Kidney glomerular epithelial cell (primary cell): Measurements from ENCODE around the gene FRG2C.
"Not testable (repeated sequence)": the region's sequence is repeated elsewhere in the genome, so short reads cannot be mapped to it uniquely, and the experiment has no call there.

ENCODE experiments used
- DNase-seq: peaks from one replicate; lab custom pipeline; 2025; lab: John Stamatoyannopoulos, UW

The FRG2C gene

DNA sequence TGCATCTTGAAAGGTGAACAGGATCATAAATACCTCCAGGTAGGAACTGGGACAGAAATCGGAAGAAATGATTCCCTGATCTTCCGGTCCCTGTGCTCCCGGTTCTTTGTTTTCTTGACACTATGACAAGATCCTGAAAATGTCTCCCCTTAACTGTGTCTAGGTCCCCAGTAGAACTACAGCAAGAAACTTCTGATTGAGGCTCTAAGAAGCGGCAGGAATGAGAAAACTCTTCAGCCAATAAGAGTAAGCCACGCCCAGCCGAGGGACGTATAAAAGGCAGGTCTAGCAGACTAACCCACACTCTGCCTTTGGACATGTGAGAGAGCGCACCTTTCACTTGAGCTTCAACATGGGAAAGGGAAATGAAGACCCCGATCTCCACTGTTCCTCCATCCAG, at the start of gene FRG2C:
FRG2C (plus strand) TSS at position 301 of the 400 bp plus-strand sequence; CDS start at position 353, 52 bp downstream.
- not testable (repeated sequence) for DNase-seq

DNA sequence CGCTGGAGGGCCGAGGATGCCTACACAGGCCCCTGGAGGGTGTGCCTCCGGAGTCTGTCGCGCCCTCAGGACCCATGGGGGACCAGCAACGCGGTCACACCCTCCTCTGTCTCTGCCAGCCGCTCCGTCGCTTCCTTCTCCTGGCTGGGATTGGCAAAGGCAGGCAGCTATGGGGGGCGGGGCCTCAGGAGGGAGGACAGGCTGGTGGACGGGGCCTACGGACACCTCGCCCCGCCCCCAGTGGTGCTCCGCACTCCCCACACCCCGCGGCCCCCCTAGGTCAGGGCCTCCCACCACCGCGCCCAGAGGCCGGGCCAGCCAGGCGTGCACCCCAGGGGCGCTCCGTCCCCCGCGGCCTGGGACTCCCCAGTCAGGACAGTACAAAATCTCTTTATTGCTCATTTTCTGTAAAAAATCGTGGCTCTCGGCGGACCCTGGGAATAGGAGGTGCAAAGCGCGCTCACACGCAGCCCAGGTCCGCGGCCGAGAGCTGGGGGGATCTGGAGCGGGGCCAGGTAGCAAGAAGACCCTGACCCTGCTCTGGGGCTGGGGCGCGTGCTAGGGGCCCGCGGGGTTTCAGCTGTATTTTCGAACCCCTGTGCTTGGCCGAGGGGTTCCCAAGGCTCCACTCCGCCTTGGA, 45.3 kb upstream of the FRG2C start:
- not testable (repeated sequence) for DNase-seq

DNA sequence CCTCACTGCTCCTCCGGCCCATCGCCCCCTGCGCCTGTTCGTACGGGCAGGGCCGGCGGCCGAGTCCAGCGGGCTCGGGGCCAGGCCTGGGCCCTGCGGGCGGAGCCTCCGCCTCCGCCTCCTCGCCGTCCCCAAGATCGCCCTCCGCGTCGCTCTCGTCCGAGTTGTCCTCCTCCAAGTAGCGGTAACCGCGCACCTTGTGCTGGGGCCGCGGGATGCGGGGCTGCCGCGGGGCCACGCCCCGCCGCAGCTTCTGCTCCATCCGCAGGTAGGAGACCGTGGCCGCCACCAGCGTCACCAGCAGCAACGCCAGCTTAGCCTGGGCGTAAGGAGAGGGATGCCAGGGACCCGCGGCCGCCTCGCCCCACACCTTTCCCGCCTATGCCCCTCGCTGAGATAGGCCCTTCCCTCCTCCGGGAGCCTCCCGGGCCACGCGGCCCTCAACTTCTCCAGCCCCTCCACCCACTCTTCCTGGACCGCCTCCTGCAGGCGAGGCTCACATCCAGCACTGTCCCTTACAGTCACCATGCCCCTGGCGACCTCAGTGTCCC, 44.6 kb upstream of the FRG2C start:
- not testable (repeated sequence) for DNase-seq

DNA sequence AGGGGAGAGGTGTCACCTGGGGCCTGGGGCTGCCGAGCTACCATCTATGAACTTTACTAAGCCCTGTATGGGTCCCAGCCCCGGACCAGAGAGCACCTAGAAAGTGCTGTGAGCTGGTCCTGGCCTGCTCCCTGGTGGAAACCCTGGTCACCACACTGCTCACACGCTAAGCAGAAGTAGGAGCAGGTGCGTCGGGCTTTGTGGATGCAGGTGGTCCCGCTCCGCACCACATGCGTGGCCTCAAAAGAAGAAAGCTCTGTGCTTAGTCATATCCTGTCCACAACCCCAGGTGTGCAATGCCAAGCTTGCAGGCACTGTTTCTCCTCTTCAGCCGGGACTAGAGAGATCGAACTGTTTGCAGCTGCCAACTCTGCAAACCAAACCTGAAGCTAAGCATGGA, 42.4 kb upstream of the FRG2C start:
- not testable (repeated sequence) for DNase-seq

DNA sequence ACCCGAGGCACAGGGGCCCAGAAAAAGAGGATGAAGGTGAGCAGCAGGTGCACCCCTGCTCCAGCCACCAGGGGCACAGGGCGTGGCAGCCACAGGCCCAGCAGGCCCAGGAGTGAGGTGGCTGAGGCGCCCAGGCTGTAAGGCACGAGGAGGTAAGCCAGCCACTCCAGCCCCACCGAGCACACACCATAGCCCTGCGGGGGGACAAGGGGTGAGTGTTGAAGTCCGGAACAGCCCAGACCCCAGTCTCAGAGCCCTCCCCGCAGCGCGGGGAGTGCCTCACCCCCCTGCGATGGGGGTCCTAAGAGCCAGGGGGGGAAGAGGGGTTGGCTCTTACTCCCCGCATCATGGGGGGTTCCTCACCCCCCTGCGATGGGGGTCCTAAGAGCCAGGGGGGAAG, 40.5 kb upstream of the FRG2C start:
- DNase-seq = not testable (repeated sequence)

DNA sequence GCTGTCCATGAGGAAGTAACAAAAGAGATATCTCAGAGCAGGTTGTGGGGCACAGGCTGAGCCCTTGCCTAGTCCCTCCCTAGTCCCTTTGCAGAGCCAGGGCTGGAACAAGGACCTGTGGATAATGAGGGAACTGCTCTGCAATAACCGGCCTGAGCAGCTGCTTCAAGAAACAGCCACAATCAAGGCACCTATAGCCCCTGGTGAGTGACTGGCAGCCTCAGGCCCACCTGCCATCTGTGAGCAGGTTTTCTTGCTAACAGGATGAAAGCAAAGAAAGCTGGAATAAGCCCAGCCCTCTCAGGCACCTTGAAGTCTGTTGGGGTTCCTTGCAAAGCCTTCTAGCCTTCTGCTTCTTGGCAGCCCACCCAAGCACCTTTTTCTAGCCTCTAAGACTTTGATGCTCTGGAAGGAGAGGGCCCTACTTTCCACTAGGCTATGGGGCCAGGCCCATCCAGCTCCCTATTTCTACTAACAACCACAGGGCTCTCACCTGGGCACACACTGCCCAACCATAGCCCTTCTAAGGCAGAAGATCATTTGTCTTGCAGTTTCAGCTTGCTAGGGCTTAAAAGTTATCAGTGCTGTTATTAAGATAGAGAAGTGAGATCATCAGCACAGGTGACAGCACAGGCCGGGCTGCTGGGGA, 33.1 kb upstream of the FRG2C start:
- DNase-seq = not testable (repeated sequence)

DNA sequence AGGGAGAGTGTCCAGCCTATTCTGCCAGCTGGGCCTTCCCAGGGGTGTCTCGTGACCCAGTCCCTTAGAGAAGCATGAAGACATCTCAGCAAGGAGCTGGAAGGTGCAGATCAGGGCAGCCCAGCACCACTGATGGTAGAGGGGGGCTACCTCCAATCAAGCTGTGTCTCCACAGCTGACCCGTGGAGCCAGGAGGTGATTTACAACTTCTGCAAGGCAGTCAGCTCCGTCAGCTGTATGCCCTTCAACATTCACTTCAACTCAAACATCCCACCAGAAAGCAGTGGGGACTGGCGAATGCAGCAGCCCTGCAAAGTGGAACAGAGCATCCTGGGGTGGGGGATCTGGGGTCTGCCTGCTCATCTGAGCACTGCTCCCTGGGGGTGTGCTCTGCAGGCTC, 32.6 kb upstream of the FRG2C start:
- DNase-seq = no peak

DNA sequence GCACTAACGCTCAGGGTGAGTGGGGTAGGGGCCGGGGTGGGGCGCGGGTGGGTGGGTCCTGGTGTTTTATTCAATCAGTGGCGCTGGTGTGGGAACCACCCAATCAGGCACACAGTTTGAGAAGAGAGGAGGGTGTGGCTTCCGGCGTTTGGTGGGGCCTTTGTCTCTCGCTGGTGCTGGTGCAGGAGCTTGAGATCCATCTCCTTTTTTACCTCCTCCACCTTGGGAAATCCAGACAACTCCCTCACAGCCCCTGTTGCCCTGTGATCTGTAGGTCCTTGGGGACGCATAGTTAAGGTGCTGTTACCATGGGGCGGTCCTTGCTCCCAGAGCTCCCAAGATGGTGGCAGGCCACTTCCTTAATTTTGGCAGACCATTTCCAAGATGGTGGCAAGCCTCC, 25.2 kb upstream of the FRG2C start:
- not testable (repeated sequence) for DNase-seq

DNA sequence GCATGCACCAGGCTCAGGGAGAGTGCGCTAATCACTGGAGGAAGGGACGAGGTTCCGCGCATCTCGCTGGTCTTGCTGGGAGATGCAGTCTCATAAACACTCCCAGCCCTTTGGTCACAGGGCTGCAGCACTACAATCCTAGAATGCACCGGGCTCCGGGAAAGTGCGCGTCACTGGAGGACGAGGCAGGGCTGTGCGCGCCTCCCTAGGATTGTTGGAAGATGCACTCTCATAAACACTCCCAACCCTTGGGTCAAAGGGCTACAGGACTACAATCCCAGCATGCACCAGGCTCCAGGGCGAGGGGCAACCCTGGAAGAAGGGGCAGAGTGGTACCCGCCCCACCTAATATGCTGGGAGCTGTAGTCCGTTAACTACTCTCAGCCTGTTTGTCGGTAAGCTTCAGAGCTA, 23.0 kb upstream of the FRG2C start:
- DNase-seq = not testable (repeated sequence)

DNA sequence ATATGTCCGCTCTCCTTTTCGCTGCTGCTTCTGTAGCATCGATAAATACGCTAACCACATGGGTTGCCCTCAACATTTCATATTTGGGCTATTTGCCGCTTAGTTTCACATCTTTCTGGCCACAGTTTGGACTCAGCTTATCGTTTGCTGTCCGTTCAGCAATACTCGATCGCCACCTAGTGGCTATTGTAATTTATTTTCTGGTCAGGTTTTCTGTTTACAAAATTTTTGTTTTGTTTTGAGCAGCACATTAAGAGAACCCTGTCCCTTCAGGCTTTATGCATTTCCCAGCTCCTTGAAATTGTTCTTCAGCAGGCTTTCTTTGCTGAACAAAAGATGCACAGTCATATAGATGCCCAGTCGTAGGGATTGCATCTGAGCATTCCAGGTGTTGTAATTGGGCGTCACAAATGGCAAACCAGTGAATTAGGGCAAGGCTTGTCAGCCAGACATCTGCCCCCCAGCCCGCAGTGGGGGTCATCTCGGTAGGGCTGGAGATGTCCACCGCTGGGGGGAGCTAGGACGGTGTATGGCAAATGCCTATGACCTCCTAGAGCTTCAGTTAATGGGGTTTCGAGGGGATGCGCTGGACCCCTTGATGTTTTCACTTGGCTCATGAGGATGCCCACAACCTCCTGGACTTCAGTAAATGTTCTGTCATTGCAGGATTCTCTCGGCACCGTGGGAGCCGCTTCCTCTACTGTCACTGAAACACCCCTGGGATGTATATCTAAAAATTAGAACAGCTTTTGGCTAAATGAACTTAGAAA, 20.9 kb upstream of the FRG2C start:
- not testable (repeated sequence) for DNase-seq

DNA sequence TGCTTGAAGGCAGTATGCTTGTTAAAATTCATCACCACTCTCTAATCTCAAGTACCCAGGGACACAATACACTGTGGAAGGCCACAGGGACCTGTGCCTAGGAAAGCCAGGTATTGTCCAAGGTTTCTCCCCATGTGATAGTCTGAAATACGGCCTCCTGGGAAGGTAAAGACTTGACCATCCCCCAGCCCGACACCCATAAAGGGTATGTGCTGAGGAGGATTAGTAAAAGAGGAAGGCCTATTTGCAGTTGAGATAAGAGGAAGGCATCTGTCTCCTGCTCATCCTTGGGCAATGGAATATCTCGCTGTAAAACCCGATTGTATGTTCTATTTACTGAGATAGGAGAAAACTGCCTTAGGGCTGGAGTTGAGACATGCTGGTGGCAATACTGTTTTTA, 18.6 kb upstream of the FRG2C start:
- DNase-seq = not testable (repeated sequence)

DNA sequence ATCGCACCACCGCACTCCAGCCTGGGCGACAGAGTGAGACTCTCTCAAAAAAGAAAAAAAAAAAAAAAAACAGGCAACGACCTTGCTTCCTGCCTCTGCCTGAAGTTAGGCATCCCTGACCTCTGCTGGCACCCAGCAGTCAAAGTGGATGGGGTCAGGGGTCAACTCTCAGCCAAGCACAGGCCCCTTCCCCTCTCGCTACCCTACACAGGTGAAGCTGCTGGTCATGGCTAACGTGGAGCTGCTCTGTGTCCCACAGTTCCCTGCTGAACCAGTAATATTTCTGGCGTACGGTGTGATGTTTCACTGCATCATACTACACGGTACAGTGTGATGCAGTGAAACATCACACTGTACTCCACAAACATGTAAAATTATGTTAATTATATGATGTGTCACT, 13.9 kb upstream of the FRG2C start:
- DNase-seq = no peak

DNA sequence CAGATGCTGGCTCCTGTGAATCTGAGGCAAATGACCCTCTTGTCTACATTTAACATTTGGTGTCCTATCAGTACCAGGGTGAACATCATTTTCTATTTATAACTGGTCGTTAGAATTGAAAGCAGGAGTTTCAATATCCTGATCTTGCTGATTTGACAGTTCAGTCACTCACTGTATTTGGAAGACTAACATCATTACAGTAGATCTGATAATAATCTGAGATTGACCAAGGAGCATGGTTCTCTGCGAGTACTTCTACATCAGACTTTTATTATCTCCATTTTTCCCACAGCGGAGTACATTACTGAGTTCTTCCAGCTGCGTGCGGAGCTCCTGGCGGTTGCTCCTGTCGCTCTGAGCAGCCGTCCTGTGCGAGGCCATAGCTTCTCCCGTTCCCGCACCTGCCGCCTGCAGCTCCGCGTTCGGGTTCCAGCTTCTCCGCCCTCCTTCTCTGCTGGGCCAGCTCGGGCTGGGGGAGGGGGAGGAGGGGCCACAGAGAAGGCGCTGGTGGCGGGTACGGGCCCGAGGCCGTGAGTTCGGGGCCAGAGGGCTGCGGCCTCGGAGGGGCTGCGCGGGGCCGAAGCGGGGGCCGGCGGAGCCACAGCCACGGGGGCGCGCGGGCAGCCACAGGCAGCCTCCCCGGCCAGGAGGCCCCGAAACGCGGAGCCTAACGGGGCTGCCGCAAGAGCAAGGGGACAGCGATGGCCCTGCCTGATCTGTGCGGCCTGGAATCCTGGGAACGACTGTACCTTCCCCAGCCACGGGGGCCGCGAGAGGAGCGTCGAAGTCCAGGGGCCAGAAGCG, 8.8 kb upstream of the FRG2C start:
- DNase-seq = not testable (repeated sequence)

DNA sequence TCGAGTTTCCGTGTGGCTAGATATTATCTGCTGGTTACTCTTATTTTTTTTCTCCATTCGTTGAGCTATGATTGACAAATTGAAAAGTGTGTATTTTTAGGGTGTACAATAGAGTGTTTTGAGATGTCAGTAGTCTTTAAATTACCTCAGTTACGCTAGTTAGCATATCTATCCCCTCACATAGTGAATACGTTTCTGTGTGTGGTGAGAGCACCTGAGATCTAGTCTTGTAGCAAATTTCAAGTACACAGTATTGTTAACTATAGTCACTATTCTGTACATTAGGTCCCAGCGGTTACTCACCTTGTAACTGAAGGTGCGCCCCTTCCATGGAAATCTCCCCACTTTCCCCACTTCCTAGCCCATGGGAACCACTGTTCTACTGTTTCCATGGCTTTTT, 8.2 kb upstream of the FRG2C start:
- DNase-seq = not testable (repeated sequence)

DNA sequence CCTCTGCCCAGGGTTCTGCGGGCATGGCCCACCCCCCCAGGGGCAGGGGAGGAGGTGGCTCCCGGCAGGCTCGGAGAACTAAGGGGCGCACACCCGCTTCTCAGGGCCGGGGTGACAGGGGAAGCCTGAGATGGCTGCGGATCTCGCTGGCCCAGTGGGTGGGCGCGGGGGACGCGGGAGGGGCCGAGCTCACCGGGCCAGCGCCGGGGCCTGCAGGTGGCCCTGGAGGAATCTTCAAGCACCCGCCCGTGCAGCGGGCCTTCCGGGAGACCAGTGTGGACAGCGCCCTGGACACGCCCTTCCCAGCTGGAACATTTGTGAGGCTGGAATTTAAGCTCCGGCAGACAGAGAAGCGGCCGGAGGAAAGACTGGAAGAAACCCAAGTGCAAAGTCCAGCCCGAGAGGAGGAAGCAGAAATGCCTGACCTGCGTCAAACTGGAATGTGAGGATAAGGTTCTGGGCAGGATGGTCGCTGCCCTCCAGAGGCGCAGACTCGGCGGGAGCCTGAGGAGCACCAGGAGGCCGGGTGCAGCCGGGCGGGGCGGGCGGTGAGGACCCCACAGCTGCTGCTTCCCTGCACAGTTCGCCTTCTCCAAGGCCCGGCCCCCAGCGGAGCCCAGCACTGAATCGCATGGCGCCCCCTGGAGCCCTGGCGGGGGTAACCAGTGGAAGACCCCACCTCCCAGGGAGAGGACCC, 5.6 kb upstream of the FRG2C start:
- DNase-seq = not testable (repeated sequence)

DNA sequence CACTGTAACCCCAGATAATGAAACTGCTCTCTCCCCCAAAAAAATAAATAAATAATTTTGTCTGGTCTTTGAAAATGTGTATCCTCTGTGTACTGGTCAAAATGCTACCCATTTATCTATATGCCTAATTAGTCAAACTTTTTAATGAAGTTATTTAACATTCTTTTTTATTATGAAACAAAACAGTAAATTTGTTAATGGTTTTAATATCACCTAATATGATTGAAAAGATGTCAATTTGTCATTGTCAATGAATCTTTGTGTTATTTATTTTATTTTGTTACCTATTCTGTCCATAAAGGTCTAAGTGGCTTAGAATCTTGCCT, 5.1 kb upstream of the FRG2C start:
- DNase-seq = not testable (repeated sequence)

DNA sequence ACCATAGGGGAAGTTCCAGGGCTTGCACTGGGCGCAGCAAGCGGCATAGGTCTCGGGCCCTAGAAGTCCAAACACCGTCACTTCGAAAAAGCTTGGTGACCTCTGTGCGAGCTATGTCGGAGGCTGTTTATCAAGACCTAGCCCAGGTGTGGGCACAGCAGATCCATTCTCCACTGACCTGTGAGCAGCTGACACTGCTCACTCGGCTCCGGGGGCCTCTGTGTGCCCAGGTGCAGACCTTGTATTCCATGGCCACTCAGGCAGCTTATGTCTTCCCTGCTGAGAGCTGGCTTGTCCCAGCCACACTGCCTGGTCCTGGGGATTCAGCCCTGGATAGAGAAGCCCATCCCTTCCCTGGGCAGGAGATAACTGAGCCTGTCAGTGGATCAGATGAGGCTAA, 1.5 kb downstream of the FRG2C start:
- DNase-seq = not testable (repeated sequence)

DNA sequence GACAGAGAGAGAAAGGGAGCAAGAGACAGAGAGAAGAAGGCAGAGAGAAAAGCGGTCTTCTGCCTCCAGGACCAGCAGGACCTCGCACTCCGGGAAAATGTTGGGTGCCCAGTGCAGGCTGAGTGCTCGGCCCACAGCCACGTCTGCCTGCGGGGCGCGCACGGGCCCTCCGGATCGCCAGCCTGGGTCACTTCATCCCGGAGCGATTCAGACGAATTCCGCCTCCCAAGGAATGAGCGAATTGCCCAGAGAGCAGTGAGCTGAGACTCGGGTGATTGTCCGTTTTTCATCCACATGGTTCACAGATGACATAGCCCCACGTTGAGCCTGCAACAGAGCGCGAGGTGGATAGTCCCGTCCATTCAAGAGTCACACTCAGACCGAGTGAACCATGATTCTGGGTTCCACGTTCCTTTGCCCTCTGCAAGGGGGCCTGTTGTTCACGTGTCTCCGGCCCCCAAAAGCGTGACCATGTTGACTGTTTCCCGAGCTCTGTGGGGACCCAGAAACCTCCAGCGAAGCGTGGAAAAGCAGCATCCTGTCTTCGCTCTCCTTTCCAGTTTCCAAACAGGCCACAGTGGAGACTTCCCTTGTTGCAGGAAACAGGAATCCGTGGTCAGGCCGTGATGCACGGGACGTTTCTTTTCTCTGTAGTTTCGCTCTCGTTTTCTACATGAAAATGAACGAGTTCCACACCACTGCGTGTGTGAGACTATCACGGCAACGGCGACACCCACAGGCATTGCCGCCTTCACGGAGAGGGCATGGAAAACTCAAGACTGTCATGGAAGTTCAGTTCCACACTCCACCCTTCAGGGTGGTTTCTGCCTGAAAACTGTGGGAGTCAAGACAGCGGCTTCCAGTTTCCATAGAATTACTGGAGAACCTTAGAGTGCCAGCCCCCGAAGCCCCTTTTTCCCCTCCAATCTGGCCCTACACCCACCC, 3.9 kb downstream of the FRG2C start:
- DNase-seq = not testable (repeated sequence)

DNA sequence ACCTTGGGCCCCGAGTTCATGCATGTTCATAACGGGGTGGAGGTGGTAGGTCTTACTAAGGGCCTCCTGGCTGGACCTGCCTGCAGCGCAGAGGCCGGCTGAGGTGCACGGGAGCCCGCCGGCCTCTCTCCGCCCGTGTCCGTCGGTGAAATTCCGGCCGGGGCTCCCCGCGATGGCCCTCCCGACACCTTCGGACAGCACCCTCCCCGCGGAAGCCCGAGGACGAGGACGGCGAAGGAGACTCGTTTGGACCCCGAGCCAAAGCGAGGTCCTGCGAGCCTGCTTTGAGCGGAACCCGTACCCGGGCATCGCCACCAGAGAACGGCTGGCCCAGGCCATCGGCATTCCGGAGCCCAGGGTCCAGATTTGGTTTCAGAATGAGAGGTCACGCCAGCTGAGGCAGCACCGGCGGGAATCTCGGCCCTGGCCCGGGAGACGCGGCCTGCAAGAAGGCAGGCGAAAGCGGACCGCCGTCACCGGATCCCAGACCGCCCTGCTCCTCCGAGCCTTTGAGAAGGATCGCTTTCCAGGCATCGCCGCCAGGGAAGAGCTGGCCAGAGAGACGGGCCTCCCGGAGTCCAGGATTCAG, 4.7 kb downstream of the FRG2C start:
- DNase-seq = not testable (repeated sequence)
